ENCODE measurements around the gene TGFB1. TPM values are rescaled to one million over a fixed set of nuclear protein-coding genes. Genes with fewer than 3 reads are reported as not detected.

TGFB1 gene
- total RNA-seq, 6 experiments from 2014 or later = 150 to 163 (median 158) TPM

- peaks cover 44% of the 10 kb centered on the region for H3K4me1 Mint-ChIP-seq (ENCODE audit: low read depth)
- peak overlapping the region; percentile 98 for H3K4me3 Mint-ChIP-seq
These were observed 44.9 kb upstream of the TGFB1 start for GRCh38 chr19:41398598-41398997.

GRCh38 chr19:41398050-41398418 is 44.3 kb upstream of the TGFB1 start:
- TF ChIP-seq CTCF (IDR thresholded peaks at IDR 0.05) = no peak
- H3K4me1 Mint-ChIP-seq (ENCODE audit: low read depth) = peaks cover 44% of the 10 kb centered on the region
- H3K4me3 Mint-ChIP-seq = peak overlapping the region; percentile 98
- H3K9me3 Mint-ChIP-seq = no peaks in the 10 kb centered on the region
- no peaks in the 10 kb centered on the region for H3K36me3 Mint-ChIP-seq (ENCODE audit: low read depth)
- peak overlapping the region; percentile 100 for H3K27ac Mint-ChIP-seq
- no peak for DNase-seq
- H3K27me3 Mint-ChIP-seq (ENCODE audit: insufficient read depth) = no peaks in the 10 kb centered on the region

More at GRCh38 chr19:41398598-41398997, 44.9 kb upstream of the TGFB1 start:
- Mint-ChIP-seq H3K27me3 (ENCODE audit: insufficient read depth) (no peaks in the 10 kb centered on the region), H3K36me3 (ENCODE audit: low read depth) (no peaks in the 10 kb centered on the region), H3K27ac (peak overlapping the region; percentile 100), H3K9me3 (no peaks in the 10 kb centered on the region)
- no peak for DNase-seq
- TF ChIP-seq CTCF (IDR thresholded peaks at IDR 0.05) = no peak

- peak; percentile 100 for DNase-seq
- TF ChIP-seq CTCF (IDR thresholded peaks at IDR 0.05) = 0 out of 2 replicates have a peak, but pooled peaks have one; percentile 11
- peaks cover 44% of the 10 kb centered on the region for H3K4me1 Mint-ChIP-seq (ENCODE audit: low read depth)
- H3K9me3 Mint-ChIP-seq = no peaks in the 10 kb centered on the region
- H3K27ac Mint-ChIP-seq = peak within 1 kb of the TSS; percentile 100
- no peaks in the 10 kb centered on the region for H3K36me3 Mint-ChIP-seq (ENCODE audit: low read depth)
- no peaks in the 10 kb centered on the region for H3K27me3 Mint-ChIP-seq (ENCODE audit: insufficient read depth)
- H3K4me3 Mint-ChIP-seq = peak within 1 kb of the TSS; percentile 98
These were observed 43.6 kb upstream of the TGFB1 start, which contains the start of the genes BCKDHA and EXOSC5 for GRCh38 chr19:41397086-41398049. BCKDHA (plus strand) TSS chr19:41397818; CDS start chr19:41397828, 10 bp downstream. EXOSC5 (minus strand) TSS chr19:41397359; CDS start chr19:41397328, 31 bp downstream.

- no peaks in the 10 kb centered on the region for H3K9me3 Mint-ChIP-seq
- H3K4me3 Mint-ChIP-seq = no peak overlapping the region; the same call in 1 of the 2 replicates
- peak overlapping the region; percentile 12 for H3K27ac Mint-ChIP-seq
- no peak for TF ChIP-seq CTCF (IDR thresholded peaks at IDR 0.05)
- no peaks in the 10 kb centered on the region for H3K27me3 Mint-ChIP-seq (ENCODE audit: insufficient read depth)
- peaks cover 36% of the 10 kb centered on the region for H3K4me1 Mint-ChIP-seq (ENCODE audit: low read depth)
- no peak for DNase-seq
- peaks cover 5% of the 10 kb centered on the region; the same call in 1 of the 2 replicates for H3K36me3 Mint-ChIP-seq (ENCODE audit: low read depth)
These were observed 41.6 kb upstream of the TGFB1 start for GRCh38 chr19:41395355-41395754.

- Mint-ChIP-seq H3K36me3 (ENCODE audit: low read depth) (peaks cover 5% of the 10 kb centered on the region; the same call in 1 of the 2 replicates), H3K9me3 (no peaks in the 10 kb centered on the region), H3K4me1 (ENCODE audit: low read depth) (peaks cover 18% of the 10 kb centered on the region), H3K4me3 (no peak overlapping the region), H3K27ac (no peak overlapping the region), H3K27me3 (ENCODE audit: insufficient read depth) (no peaks in the 10 kb centered on the region)
- DNase-seq = no peak
- TF ChIP-seq CTCF (IDR thresholded peaks at IDR 0.05) = no peak
These were observed 39.1 kb upstream of the TGFB1 start for GRCh38 chr19:41392775-41393174.

All from HFFc6 (cell line).